HG02763 (cell line): ENCODE results near the gene FST.

Experiments
- ATAC-seq: cut with Tn5 transposase; IDR thresholded peaks from one replicate; pipeline ENCODE4 v1.9.1; 2021; ENCODE audit warnings: mild to moderate bottlenecking, moderate library complexity; ENCODE audit not compliant: unreplicated experiment

FST gene

GRCh38 chr5:53480416-53481158 is at the start of gene FST:
Gene FST, plus strand, starts transcription at chr5:53480629. Its CDS starts 163 bp downstream, at chr5:53480792.
- ATAC-seq, result no peak

GRCh38 chr5:53431665-53432064 is 48.8 kb upstream of the FST start:
- ATAC-seq, result no peak

GRCh38 chr5:53433026-53433425 is 47.4 kb upstream of the FST start:
- no peak for ATAC-seq

GRCh38 chr5:53434541-53434940 is 45.9 kb upstream of the FST start:
- ATAC-seq, result no peak

GRCh38 chr5:53436480-53437191 is 43.8 kb upstream of the FST start:
- ATAC-seq, result no peak

GRCh38 chr5:53438079-53438478 is 42.4 kb upstream of the FST start:
- no peak for ATAC-seq

GRCh38 chr5:53438486-53439472 is 41.6 kb upstream of the FST start:
- no peak for ATAC-seq

- ATAC-seq, result no peak
Measured at GRCh38 chr5:53442961-53443360, 37.5 kb upstream of the FST start.

GRCh38 chr5:53445569-53445968 is 34.9 kb upstream of the FST start:
- no peak for ATAC-seq

GRCh38 chr5:53446908-53447307 is 33.5 kb upstream of the FST start:
- ATAC-seq, result no peak

- no peak for ATAC-seq
Measured at GRCh38 chr5:53448851-53449250, 31.6 kb upstream of the FST start.

- ATAC-seq, result no peak
Measured at GRCh38 chr5:53453898-53454718, 26.3 kb upstream of the FST start.

GRCh38 chr5:53454719-53455000 is 25.8 kb upstream of the FST start:
- ATAC-seq, result no peak

GRCh38 chr5:53456366-53456765 is 24.1 kb upstream of the FST start:
- no peak for ATAC-seq

GRCh38 chr5:53463909-53464621 is 16.4 kb upstream of the FST start:
- ATAC-seq, result no peak

GRCh38 chr5:53464722-53465121 is 15.7 kb upstream of the FST start:
- ATAC-seq, result no peak

GRCh38 chr5:53469946-53470687 is 10.3 kb upstream of the FST start:
- no peak for ATAC-seq

GRCh38 chr5:53472279-53472678 is 8.2 kb upstream of the FST start:
- ATAC-seq, result no peak
